ENCODE results near the gene TDRD9. TPM values are rescaled to one million over a fixed set of nuclear protein-coding genes. Genes with fewer than 3 reads are reported as not detected.

TDRD9 gene
- total RNA-seq, 1 donor from 2014 or later: 6.5 TPM

DNA sequence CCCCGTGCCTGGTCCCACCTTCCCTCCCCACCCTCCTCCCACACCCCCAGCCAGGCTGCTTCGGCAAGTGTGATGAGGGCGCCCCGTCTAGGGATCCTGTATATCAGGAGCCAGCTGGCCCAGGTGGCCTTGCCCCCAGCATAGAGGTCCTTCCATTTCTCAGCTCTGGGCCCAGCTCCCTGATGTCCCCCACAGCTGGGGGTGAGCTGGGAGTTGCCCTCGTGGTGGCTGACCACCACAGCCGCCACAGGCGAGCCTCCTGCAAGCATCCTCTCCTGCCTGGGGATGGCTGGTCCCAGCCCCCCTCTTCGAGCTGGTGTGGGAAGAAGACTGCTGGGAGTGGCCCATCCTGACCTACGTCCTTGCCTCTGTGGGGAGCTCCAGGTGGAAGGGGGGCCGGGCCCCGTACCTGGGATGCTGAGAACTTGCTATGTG lies 164.7 kb downstream of the TDRD9 start:
- TF ChIP-seq, protein P1, sequence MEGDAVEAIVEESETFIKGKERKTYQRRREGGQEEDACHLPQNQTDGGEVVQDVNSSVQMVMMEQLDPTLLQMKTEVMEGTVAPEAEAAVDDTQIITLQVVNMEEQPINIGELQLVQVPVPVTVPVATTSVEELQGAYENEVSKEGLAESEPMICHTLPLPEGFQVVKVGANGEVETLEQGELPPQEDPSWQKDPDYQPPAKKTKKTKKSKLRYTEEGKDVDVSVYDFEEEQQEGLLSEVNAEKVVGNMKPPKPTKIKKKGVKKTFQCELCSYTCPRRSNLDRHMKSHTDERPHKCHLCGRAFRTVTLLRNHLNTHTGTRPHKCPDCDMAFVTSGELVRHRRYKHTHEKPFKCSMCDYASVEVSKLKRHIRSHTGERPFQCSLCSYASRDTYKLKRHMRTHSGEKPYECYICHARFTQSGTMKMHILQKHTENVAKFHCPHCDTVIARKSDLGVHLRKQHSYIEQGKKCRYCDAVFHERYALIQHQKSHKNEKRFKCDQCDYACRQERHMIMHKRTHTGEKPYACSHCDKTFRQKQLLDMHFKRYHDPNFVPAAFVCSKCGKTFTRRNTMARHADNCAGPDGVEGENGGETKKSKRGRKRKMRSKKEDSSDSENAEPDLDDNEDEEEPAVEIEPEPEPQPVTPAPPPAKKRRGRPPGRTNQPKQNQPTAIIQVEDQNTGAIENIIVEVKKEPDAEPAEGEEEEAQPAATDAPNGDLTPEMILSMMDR (IDR thresholded peaks at IDR 0.05; ENCODE audit: insufficient read depth, low read length, poor library complexity, severe bottlenecking): no peak
- H3K36me3 ChIP-seq (ENCODE audit: control insufficient read depth, insufficient read depth, low read length): no peaks in the 10 kb centered on the region
- no peak for DNase-seq (ENCODE audit: low read depth)
- H3K4me3 ChIP-seq (ENCODE audit: low read depth, low read length): no peak overlapping the region
- peaks cover 22% of the 10 kb centered on the region for H3K27me3 ChIP-seq (ENCODE audit: control insufficient read depth, insufficient read depth, low read length)

DNA sequence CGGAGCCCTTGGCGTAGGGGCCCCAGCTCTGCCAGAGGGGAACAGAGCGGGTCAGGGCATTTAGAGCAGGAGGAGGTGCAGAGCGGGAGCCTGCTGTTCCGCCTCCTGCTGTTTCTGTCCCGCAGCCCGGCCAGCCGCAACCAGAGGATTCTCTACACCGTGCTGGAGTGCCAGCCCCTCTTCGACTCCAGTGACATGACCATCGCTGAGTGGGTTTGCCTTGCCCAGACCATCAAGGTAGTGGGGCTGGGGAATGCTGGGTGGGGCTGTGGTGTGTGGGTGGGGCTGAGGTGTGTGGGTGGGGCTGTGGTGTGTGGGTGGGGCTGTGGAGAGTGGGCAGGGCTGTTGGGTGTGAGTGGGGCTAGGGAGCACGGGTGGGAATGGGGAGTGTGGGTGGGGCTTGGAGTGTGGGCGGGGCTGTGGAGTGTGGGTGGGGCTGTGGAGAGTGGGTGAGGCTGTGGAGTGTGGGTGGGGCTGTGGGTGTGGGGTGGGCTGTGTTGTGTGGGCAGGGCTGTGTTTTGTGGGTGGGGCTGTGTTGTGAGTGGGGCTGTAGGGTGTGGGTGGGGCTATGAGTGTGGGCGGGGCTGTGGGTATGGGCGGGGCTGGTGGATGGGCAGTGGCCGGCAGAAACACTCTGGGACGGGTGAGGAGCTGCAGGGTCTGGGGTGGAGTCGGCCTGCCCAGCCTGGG lies 165.3 kb downstream of the TDRD9 start:
- Histone ChIP-seq H3K27me3 (ENCODE audit: control insufficient read depth, insufficient read depth, low read length) (peaks cover 19% of the 10 kb centered on the region), H3K4me3 (ENCODE audit: low read depth, low read length) (no peak overlapping the region), H3K36me3 (ENCODE audit: control insufficient read depth, insufficient read depth, low read length) (no peaks in the 10 kb centered on the region)
- TF ChIP-seq, protein P1 (IDR thresholded peaks at IDR 0.05; ENCODE audit: insufficient read depth, low read length, poor library complexity, severe bottlenecking): no peak
- DNase-seq (ENCODE audit: low read depth): no peak

DNA sequence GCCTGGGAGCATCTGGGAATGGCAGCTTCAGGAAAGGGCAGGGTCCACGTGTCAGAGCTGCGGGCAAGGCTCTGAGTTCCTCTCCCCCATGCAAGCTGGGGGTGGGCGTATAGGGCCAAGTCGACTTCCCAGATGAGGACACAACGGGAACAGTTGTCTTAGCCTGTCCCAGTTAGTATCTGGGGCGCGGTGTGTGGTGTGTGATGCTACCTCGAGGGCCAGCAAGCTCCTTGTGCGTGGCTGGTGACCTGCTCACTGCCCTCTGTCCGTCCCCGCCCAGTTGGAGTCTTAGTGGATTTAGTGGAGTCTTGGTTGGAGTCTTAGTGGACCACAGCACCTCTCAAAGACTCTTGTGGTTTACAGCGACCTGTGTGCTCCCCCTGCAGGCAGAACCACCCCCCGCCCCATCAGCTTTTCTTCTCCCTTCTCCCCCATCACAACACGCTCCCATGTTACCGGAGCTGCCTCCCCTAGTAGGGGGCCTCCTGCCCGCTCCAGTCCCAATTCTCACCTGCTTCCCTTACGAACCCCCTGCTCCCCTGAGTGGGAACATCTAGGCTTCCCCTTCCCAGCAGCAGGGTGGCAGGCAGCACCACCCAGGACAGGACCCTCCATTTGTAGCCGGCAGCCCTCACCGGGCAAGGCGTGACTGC lies 165.9 kb downstream of the TDRD9 start:
- Histone ChIP-seq H3K4me3 (ENCODE audit: low read depth, low read length) (no peak overlapping the region), H3K27me3 (ENCODE audit: control insufficient read depth, insufficient read depth, low read length) (peaks cover 19% of the 10 kb centered on the region), H3K36me3 (ENCODE audit: control insufficient read depth, insufficient read depth, low read length) (no peaks in the 10 kb centered on the region)
- DNase-seq (ENCODE audit: low read depth): no peak
- TF ChIP-seq, protein P1 (IDR thresholded peaks at IDR 0.05; ENCODE audit: insufficient read depth, low read length, poor library complexity, severe bottlenecking): no peak

DNA sequence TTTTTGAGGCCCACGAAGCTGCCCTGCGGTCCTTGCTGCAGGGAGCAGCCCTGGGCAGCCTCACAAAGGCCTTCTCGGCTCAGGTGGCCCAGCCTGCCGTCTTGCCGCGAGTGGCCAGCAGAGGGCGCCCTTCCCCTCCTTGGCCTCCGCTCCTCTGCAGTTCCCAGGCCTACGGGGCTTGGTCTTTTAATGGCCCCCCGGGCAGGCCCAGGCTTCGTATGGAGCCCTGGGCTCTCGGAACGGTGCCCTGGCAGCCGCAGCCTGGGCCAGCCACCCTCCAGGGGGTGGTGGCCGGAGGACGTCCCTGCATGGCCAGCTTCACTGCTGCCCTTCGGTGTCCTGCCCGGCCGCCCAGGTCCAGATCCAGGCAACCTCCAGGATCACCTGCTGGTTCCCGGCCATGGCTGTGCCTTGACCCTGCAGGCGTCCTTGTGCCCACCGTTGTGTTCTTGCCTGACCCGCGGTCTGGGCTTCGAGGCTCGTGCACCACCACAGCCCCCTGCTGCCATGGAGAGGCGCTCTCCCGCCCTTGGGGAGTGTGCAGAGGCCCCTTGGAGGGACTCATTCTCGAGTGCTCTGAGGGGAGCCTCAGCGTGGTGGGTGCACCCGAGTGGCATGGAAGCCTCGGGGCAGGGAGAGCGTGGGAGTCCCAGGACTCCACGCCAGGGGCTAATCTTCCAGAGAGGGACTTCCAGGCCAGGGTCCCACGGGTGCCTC lies 166.6 kb downstream of the TDRD9 start:
- H3K27me3 ChIP-seq (ENCODE audit: control insufficient read depth, insufficient read depth, low read length): peaks cover 19% of the 10 kb centered on the region
- H3K4me3 ChIP-seq (ENCODE audit: low read depth, low read length): no peak overlapping the region
- no peaks in the 10 kb centered on the region for H3K36me3 ChIP-seq (ENCODE audit: control insufficient read depth, insufficient read depth, low read length)
- no peak for DNase-seq (ENCODE audit: low read depth)
- TF ChIP-seq, protein P1 (IDR thresholded peaks at IDR 0.05; ENCODE audit: insufficient read depth, low read length, poor library complexity, severe bottlenecking): peak; percentile 83

DNA sequence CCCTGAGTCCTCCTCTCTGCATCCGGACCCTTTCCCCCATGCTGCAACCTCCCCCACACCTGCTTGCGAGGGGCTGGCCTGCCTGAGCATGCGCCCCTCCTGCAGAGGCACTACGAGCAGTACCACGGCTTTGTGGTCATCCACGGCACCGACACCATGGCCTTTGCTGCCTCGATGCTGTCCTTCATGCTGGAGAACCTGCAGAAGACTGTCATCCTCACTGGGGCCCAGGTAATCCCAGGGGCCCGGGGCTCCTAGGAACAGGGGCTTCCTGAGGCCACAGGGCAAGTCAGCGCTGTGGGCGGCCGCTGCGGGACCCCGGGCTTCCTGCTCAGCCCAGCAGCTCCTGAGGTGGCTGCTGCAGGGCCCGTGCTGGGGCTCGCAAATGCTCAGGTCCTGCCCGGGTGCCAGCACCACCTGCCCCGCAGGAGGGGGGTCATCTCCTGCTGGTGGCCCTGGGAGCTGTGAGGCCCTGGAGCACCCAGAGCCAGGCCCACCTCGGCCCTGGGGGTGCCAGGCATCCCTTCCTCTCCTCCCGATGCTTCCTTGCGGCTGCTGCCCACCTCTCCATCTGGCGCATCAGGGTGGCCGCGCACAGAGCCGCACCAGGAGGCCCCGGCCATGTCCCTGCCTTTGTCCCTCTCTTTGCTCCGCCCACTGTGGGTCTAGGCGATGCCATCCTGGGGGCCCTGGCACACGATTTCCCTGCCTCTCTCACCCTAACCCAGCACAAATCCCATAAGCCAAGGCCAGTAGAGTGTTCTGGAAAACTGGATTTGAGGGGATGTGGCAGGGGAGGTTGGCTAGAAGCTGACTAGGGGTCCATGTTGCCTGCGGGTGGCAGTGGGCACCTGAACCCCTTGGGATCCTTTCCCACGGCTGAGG lies 167.4 kb downstream of the TDRD9 start:
- peaks cover 17% of the 10 kb centered on the region for H3K27me3 ChIP-seq (ENCODE audit: control insufficient read depth, insufficient read depth, low read length)
- TF ChIP-seq, protein P1 (IDR thresholded peaks at IDR 0.05; ENCODE audit: insufficient read depth, low read length, poor library complexity, severe bottlenecking): no peak
- DNase-seq (ENCODE audit: low read depth): no peak
- H3K36me3 ChIP-seq (ENCODE audit: control insufficient read depth, insufficient read depth, low read length): no peaks in the 10 kb centered on the region
- H3K4me3 ChIP-seq (ENCODE audit: low read depth, low read length): no peak overlapping the region
